GM06990 (cell line): ENCODE results near the gene RHBDD3.
A peak's percentile ranks its signal among the peaks of the same experiment; 100 is the strongest.

Source experiments
- DNase-seq: peaks from one replicate; pipeline ENCODE4 v3.0.0-alpha.2; 2011; ENCODE audit not compliant: insufficient read length; ENCODE audit errors: extremely low read depth
- H3K27me3 ChIP-seq: replicated peaks from 2 replicates; pipeline ENCODE4 v1.6.0; 2011; ENCODE audit warnings: low read length; ENCODE audit not compliant: control insufficient read depth, insufficient read depth
- H3K36me3 ChIP-seq: 2 replicates; pipeline ENCODE4 v1.5.1; 2011; ENCODE audit warnings: low read length; ENCODE audit not compliant: control insufficient read depth, insufficient read depth
- H3K4me3 ChIP-seq: replicated peaks from 2 replicates; pipeline ENCODE4 v1.5.1; 2011; ENCODE audit warnings: low read depth, mild to moderate bottlenecking, control low read depth, low read length
- CTCF ChIP-seq: IDR thresholded peaks from 2 replicates; pipeline ENCODE4 v1.5.1; 2011; ENCODE audit warnings: low read length, control low read depth, mild to moderate bottlenecking, inconsistent platforms; ENCODE audit not compliant: insufficient read depth, poor library complexity, severe bottlenecking

RHBDD3 gene

GRCh38 chr22:29306835-29307595 is 39.2 kb upstream of the RHBDD3 start:
- no peaks in the 10 kb centered on the region; the same call in 1 of the 2 replicates for H3K27me3 ChIP-seq
- TF ChIP-seq CTCF: no peak
- no peaks in the 10 kb centered on the region for H3K36me3 ChIP-seq
- DNase-seq: no peak
- H3K4me3 ChIP-seq: no peak overlapping the region; the same call in 1 of the 2 replicates

GRCh38 chr22:29306175-29306834 is 38.5 kb upstream of the RHBDD3 start, which contains the start of gene GAS2L1:
TSS of gene GAS2L1 (plus strand) at chr22:29306650. CDS start at chr22:29308106, 1,456 bp downstream.
- no peaks in the 10 kb centered on the region; the same call in 1 of the 2 replicates for H3K27me3 ChIP-seq
- H3K4me3 ChIP-seq: peak within 1 kb of the TSS; percentile 30
- TF ChIP-seq CTCF: peak; percentile 34
- DNase-seq: no peak
- H3K36me3 ChIP-seq: no peaks in the 10 kb centered on the region

GRCh38 chr22:29305836-29306174 is 38.0 kb upstream of the RHBDD3 start:
- H3K27me3 ChIP-seq: no peaks in the 10 kb centered on the region; the same call in 1 of the 2 replicates
- H3K36me3 ChIP-seq: no peaks in the 10 kb centered on the region; the same call in 1 of the 2 replicates
- DNase-seq: no peak
- H3K4me3 ChIP-seq: no peak overlapping the region
- TF ChIP-seq CTCF: no peak

GRCh38 chr22:29302681-29303465 is 35.1 kb upstream of the RHBDD3 start:
- no peak for DNase-seq

GRCh38 chr22:29302402-29302680 is 34.6 kb upstream of the RHBDD3 start:
- Histone ChIP-seq H3K27me3 (no peaks in the 10 kb centered on the region; the same call in 1 of the 2 replicates), H3K4me3 (no peak overlapping the region), H3K36me3 (peaks cover 21% of the 10 kb centered on the region)
- TF ChIP-seq CTCF: no peak
- no peak for DNase-seq

More at GRCh38 chr22:29302681-29303465, 35.1 kb upstream of the RHBDD3 start:
- Histone ChIP-seq H3K27me3 (no peaks in the 10 kb centered on the region; the same call in 1 of the 2 replicates), H3K4me3 (no peak overlapping the region), H3K36me3 (peaks cover 17% of the 10 kb centered on the region)
- TF ChIP-seq CTCF: peak; percentile 1
